Rectal smooth muscle tissue (tissue), 1 donor: Measurements from ENCODE around the gene YTHDC2.
"Not testable (repeated sequence)": the region's sequence is repeated elsewhere in the genome, so short reads cannot be mapped to it uniquely, and the experiment has no call there.

Experiments
- H3K27ac ChIP-seq: one replicate; pipeline ENCODE4 v1.7.0; 2013; ENCODE audit warnings: low read depth, low read length, inconsistent platforms
- H3K27me3 ChIP-seq: one replicate; pipeline ENCODE4 v1.7.0; 2013; ENCODE audit warnings: low read length; ENCODE audit not compliant: control insufficient read depth, insufficient read depth
- H3K36me3 ChIP-seq: one replicate; pipeline ENCODE4 v1.7.0; 2013; ENCODE audit warnings: low read length; ENCODE audit not compliant: control insufficient read depth, insufficient read depth
- H3K4me1 ChIP-seq: one replicate; pipeline ENCODE4 v1.7.0; 2013; ENCODE audit warnings: low read length; ENCODE audit not compliant: control insufficient read depth, insufficient read depth
- H3K4me3 ChIP-seq: one replicate; pipeline ENCODE4 v1.7.0; 2013; ENCODE audit warnings: low read length
- H3K9ac ChIP-seq: one replicate; pipeline ENCODE4 v1.7.0; 2013; ENCODE audit warnings: low read length

Gene YTHDC2

DNA sequence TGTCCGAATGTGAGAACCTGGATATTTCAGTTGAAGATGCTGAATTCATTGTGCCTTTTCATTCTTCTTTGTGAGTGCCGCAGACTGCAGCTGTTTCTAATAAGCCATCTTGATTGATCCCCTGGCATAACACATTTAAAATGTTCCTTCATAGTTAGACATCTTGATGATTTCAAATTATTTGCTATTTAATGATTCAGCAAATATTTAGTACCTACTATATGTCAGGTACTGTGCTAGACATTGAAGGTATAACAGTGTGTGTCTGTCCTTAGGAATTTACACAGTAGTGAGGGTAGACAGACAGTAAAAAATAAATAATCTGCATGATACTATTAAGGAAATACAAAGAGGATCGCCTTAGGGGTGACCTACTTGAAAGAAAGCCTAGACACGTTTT lies 61.6 kb downstream of the YTHDC2 start:
- Histone ChIP-seq H3K27ac (no peak overlapping the region), H3K4me1 (no peaks in the 10 kb centered on the region), H3K4me3 (no peak overlapping the region), H3K9ac (no peak overlapping the region), H3K27me3 (no peaks in the 10 kb centered on the region), H3K36me3 (no peaks in the 10 kb centered on the region)

DNA sequence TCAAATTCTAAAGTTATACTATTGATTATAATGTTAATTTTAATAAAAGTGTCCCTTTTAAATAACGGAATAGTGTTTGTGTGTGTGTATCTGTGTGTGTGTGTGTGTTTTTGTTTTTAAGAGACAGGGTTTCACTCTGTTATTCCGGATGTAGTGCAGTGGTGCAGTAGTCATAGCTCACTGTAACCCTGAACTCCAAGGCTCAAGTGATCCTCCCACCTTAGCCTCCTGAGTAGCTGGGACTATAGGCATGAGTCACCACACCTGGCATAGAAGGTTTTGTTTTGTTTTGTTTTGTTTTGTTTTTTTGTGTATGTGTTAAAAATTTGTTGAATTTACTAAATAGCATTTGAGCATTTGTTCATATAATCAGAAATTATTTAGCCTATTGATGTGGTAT lies 64.6 kb downstream of the YTHDC2 start:
- Histone ChIP-seq H3K27me3 (no peaks in the 10 kb centered on the region), H3K4me3 (no peak overlapping the region)

DNA sequence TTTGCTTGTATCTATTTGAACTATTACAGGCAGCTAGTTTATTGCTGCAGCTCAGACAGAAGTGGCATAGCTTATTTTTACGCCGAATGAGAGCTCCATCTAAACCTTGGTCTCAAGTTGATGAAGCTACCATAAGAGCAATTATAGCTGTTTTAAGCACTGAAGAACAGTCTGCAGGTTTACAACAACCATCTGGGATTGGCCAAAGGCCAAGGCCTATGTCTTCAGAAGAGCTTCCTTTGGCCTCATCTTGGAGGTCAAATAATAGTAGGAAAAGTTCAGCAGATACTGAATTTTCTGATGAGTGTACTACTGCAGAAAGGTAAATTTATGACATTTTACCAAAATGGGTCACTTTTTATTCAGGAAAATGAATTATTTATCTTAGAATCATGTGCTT lies 67.9 kb downstream of the YTHDC2 start:
- H3K27me3 ChIP-seq: no peaks in the 10 kb centered on the region
- H3K4me1 ChIP-seq: no peaks in the 10 kb centered on the region
- H3K9ac ChIP-seq: no peak overlapping the region
- H3K4me3 ChIP-seq: no peak overlapping the region
- H3K27ac ChIP-seq: no peak overlapping the region
- peaks cover 2% of the 10 kb centered on the region for H3K36me3 ChIP-seq

More for the DNA sequence above, 64.6 kb downstream of the YTHDC2 start:
- no peaks in the 10 kb centered on the region for H3K36me3 ChIP-seq
- no peak overlapping the region for H3K27ac ChIP-seq
- H3K4me1 ChIP-seq: no peaks in the 10 kb centered on the region
- no peak overlapping the region for H3K9ac ChIP-seq

DNA sequence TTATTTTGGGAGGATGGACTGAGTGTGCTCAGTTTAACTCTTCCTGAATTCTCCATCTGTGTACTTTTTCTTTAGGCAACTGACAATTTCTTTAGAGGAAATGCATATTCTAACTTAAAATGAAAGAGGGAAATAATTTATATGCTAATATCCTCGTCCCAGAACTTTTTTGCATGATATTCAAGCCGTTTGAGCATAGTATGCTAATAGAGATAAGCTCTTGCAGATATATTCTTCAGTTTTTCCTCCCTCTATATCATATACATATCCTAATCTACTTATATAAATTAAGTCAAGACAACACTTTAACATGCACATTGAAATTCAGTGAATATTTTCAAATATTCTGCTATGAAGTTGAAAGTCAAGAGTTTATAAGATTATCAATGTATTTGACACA lies 84.7 kb downstream of the YTHDC2 start:
- Histone ChIP-seq H3K36me3 (peaks cover 5% of the 10 kb centered on the region), H3K4me1 (no peaks in the 10 kb centered on the region), H3K9ac (no peak overlapping the region), H3K27me3 (no peaks in the 10 kb centered on the region), H3K4me3 (no peak overlapping the region), H3K27ac (no peak overlapping the region)

DNA sequence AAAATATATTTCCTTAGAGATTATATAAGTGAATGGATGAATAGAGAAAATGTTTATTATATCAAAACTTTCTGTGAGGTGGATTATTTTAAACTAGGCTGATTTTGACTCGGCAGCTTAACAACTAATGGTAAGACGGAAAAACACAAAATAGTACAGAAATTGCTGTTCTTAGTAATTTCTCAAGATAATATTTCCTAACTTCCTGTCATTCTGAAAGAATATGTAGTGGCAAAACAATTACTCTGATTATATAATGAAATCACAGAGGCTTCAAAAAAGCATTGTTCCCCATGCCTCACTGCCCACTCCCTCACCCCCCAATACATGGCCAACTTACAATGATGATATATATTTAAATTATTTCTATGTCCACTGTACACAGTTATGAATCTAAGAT lies 85.4 kb downstream of the YTHDC2 start:
- no peak overlapping the region for H3K9ac ChIP-seq
- no peak overlapping the region for H3K4me3 ChIP-seq
- no peaks in the 10 kb centered on the region for H3K4me1 ChIP-seq
- H3K27me3 ChIP-seq: no peaks in the 10 kb centered on the region
- H3K36me3 ChIP-seq: peaks cover 2% of the 10 kb centered on the region
- no peak overlapping the region for H3K27ac ChIP-seq

DNA sequence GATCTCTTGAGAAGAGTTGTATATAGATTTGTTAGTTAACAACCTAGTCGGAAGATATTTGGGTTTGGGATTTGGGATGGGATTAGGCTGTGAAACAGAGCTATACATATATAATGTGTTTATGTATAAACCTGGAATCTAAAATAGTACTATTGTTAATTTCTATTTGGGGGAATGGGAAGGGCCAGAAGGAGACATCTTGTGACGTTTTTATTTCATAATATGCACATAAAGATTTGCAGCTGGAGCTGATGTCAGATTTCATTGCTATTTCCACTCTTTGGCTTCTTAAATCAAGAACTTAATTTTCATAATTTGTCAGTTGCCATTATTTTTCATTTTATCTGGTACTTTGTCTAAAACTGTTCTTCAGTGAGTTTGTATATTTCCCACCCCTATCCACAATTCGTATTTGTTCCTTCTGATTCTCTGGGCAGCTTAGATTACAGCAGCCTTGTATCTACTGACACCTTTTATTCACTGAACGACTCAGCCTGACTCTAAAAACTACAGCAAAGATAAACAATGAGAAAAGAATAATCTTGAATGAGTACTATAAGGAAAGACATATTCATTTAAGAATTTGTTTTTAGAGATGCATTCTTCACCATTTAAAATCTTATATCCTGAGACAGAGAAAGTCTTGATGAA lies 86.9 kb downstream of the YTHDC2 start:
- no peaks in the 10 kb centered on the region for H3K27me3 ChIP-seq
- H3K4me1 ChIP-seq: no peaks in the 10 kb centered on the region
- H3K4me3 ChIP-seq: no peak overlapping the region
- no peak overlapping the region for H3K27ac ChIP-seq
- no peaks in the 10 kb centered on the region for H3K36me3 ChIP-seq
- H3K9ac ChIP-seq: no peak overlapping the region

DNA sequence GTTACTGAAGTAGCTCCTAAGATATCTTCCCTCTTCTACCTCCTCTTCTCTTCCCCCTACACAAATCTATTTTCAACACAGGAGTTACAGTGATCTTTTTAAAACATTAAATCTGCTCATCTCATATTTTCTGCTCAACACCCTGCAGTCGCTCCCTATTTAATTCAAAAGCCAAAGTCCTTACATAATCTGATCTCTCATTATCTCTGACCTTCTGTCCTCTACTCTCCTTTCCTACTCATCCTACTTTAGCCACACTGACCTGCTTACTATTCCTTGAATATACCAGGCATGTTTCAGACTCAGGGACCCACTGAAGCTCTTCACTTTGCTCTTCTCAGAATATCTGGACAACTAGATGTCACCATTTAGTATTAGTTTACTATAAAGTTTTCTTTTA lies 87.9 kb downstream of the YTHDC2 start:
- Histone ChIP-seq H3K27me3 (no peaks in the 10 kb centered on the region), H3K36me3 (no peaks in the 10 kb centered on the region), H3K4me1 (no peaks in the 10 kb centered on the region), H3K27ac (no peak overlapping the region), H3K9ac (no peak overlapping the region), H3K4me3 (no peak overlapping the region)

DNA sequence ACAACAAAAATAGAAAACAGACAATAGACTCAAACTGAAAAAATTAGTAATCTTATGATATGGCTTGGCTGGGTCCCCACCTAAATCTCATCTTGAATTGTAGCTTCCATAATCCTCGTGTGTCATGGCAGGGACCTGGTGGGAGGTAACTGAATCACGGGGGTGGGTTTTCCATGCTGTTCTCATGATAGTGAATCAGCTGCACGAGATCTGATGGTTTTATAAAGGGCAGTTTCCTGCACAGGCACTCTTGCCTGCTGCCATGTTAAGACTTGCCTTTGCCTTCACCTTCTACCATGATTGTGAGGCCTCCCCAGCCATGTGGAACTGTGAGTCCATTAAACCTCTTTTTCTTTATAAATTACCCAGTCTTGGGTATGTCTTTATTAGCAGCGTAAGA lies 89.8 kb downstream of the YTHDC2 start:
- not testable (repeated sequence) for H3K4me1 ChIP-seq, H3K36me3 ChIP-seq, H3K4me3 ChIP-seq, H3K27ac ChIP-seq, H3K27me3 ChIP-seq, H3K9ac ChIP-seq

DNA sequence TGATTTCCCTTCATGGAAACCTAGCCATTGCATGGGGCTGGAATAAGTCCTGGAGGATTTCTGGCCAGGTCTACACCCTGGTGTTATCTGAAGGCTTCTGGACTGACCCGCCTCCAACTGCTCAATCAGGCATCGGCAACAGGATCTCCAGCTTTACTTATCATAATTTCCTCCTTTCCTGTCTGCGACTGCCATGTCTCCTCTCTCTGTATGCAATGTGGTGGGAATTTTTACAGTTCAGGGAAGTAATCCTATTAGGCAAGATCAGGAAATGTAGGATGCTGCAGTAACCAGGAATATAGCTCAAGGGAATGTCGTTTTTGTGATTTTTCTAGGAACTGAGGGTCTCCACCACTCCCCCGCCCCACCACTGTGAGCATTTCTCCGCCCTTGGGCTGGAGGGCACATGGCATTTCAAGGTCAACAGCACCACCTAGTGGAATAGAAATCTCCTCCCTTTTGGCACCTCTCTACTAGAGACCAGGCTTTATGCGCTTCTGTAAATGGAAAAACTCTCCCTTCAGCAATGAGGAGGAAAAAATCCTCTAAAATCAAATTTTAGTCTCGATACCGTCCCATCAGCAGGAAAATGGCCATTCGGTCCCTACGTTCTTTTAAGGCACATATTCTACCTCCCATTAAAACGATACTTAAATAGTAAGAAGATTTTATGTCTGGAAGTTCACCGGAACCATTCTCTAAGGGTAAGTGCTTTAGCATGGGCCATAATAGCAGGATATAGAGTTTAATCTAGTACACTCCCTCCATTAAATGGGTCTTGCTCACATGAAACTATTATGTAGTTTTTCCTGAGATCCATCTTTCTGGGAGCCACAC lies 93.0 kb downstream of the YTHDC2 start:
- Histone ChIP-seq H3K9ac (no peak overlapping the region), H3K27ac (no peak overlapping the region), H3K4me3 (no peak overlapping the region), H3K36me3 (no peaks in the 10 kb centered on the region), H3K27me3 (no peaks in the 10 kb centered on the region), H3K4me1 (no peaks in the 10 kb centered on the region)

DNA sequence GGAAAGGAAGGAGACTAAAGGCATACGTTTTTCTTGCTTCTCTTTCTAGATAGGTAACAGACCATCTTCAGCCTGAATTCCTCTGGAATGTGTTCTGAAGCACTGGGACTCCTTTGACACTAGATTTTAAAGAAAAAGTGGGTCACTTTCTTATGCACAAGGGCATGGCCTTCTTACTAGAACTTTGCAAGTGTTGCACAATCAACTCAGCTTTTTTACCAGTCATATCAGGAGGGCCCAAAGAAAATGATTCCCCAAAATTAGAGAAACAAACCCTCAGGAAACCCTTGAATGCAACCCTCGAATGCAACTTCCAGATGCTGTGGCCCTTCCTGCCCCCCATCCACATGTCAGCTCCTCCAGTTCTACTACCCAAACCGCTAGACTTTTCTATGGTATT lies 93.9 kb downstream of the YTHDC2 start:
- H3K9ac ChIP-seq: no peak overlapping the region
- no peak overlapping the region for H3K4me3 ChIP-seq
- H3K4me1 ChIP-seq: no peaks in the 10 kb centered on the region
- H3K27me3 ChIP-seq: no peaks in the 10 kb centered on the region
- H3K36me3 ChIP-seq: no peaks in the 10 kb centered on the region
- no peak overlapping the region for H3K27ac ChIP-seq

DNA sequence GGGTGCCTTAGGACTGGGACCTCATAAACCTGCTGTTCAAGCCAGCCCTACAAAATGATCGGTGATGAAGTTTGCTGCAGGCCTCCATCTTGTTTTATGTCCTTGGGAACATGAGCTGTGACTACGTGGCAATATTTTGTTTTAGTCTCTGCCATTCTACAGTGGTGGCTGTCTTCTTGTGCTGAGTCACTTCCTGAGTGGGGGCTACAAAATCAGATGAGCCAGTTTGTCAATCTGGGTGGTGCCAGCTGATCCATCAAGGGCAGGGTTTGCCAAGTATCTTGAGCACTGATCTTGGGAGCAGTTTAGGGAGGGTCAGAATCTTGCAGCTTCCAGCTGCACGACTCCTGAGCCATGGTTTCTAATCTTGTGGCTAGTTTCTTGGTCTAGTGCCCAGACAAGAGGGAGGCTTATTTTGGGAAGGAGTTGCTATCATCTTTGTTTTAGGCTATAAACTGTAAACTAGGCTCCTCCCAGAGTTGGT lies 94.7 kb downstream of the YTHDC2 start:
- no peaks in the 10 kb centered on the region for H3K4me1 ChIP-seq
- no peak overlapping the region for H3K27ac ChIP-seq
- H3K36me3 ChIP-seq: no peaks in the 10 kb centered on the region
- H3K4me3 ChIP-seq: no peak overlapping the region
- no peaks in the 10 kb centered on the region for H3K27me3 ChIP-seq
- no peak overlapping the region for H3K9ac ChIP-seq

DNA sequence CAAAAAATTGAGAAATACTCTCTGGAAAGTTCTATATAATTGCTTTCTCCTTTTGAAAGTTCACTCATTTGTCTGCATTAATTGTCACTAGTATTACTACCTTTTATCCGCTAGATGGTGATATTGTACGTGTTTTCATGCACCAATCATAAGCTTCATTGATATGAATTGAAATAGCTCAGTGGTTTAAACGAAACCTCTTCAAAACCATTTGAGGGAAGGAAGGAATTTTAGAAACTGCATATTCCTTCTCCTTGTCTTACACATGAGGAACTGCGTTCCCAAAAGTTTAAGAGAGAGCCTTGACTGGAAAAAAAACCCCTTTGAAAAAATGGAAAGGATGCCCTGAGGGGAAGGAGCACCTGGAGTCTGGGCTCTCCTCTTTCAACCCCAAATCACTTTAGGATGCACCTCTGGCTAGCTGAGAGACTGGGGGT lies 98.6 kb downstream of the YTHDC2 start:
- Histone ChIP-seq H3K9ac (no peak overlapping the region), H3K4me1 (no peaks in the 10 kb centered on the region), H3K27ac (no peak overlapping the region), H3K4me3 (no peak overlapping the region), H3K27me3 (no peaks in the 10 kb centered on the region), H3K36me3 (no peaks in the 10 kb centered on the region)

DNA sequence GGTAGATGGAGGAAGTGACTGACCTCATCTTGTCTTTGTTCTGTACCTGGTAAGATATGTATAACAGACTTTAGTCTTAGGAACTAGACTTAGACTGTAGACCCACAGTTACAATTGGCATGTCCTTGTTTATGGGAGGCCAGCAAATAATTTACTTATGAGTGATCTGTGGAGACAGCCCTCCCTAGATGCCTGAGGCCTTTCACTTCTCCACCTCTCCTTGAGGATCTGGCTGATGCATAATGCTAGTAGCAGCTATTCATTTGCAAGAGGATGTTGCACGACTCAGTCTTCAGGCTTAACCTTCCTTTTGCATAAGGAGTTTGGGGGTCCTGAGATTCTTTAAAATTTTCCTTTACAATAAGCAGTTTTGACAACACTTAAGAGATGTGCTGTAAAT lies 100.7 kb downstream of the YTHDC2 start:
- H3K36me3 ChIP-seq: no peaks in the 10 kb centered on the region
- no peak overlapping the region for H3K4me3 ChIP-seq
- H3K9ac ChIP-seq: no peak overlapping the region
- H3K27me3 ChIP-seq: no peaks in the 10 kb centered on the region
- no peaks in the 10 kb centered on the region for H3K4me1 ChIP-seq
- H3K27ac ChIP-seq: no peak overlapping the region
